ENCODE data around the gene CD300A.

- TF ChIP-seq POLR2A (IDR thresholded peaks at IDR 0.05): peak in 1 of 3 donors; percentile 2
- no peak for TF ChIP-seq CTCF (IDR thresholded peaks at IDR 0.05)
Observed at GRCh38 chr17:74432766-74433391, 33.6 kb upstream of the CD300A start.

Data from body of pancreas (tissue), 4 donors.